Prostate gland (tissue), 2 donors: ENCODE data around the gene AK9. TPM values are rescaled to one million over a fixed set of nuclear protein-coding genes. Genes with fewer than 3 reads are reported as not detected.
"Not testable (repeated sequence)": the region's sequence is repeated elsewhere in the genome, so short reads cannot be mapped to it uniquely, and the experiment has no call there.

Experiments
- DNase-seq: peaks from one replicate; pipeline ENCODE4 v3.0.0-alpha.2; 2019; ENCODE audit warnings: low spot score
- H3K27ac ChIP-seq, 2 donors: fragments of 200-600 bp; sonication (generic); 2 replicates each; pipeline ENCODE4 v1.5.1; 2017 to 2019
- H3K27me3 ChIP-seq: fragments of 200-600 bp; sonication (generic); replicated peaks from 2 replicates; pipeline ENCODE4 v1.5.1; 2019; ENCODE audit not compliant: insufficient read depth
- H3K36me3 ChIP-seq, 2 donors: fragments of 200-600 bp; sonication (generic); 1 replicate in 1 of 2; 2 replicates in 1 of 2; pipeline versions ENCODE4 v1.5.1 to v1.8.1; 2017 to 2019
- H3K4me1 ChIP-seq: fragments of 200-600 bp; sonication (generic); replicated peaks from 2 replicates; pipeline ENCODE4 v1.5.1; 2019
- H3K4me3 ChIP-seq, 2 donors: fragments of 200-600 bp; sonication (generic); 2 replicates each; pipeline ENCODE4 v1.5.1; 2017 to 2019
- H3K9me3 ChIP-seq: fragments of 200-600 bp; sonication (generic); 2 replicates; pipeline ENCODE4 v1.5.1; 2017
- CTCF ChIP-seq, 4 experiments: fragments of 200-600 bp in 2 of 4; fragments of 450-650 bp in 2 of 4; sonication (generic) in 2 of 4; IDR thresholded peaks; 1 replicate in 3 of 4; 2 replicates in 1 of 4; pipeline ENCODE4 v1.5.1; 2016 to 2019; ENCODE audit warnings: antibody characterized with exemption in 4 of 4, mild to moderate bottlenecking in 2 of 4, moderate library complexity in 2 of 4
- POLR2A ChIP-seq: fragments of 450-650 bp; IDR thresholded peaks from one replicate; pipeline ENCODE4 v1.6.1; 2016; ENCODE audit warnings: antibody characterized with exemption, mild to moderate bottlenecking
- POLR2AphosphoS5 ChIP-seq: sonication (generic); formaldehyde crosslinking; IDR thresholded peaks from one replicate; pipeline ENCODE4 v1.6.1; 2017; ENCODE audit warnings: antibody characterized with exemption
- WGBS: methylation state at CpG from one replicate; pipeline ENCODE4 v1.1.5; 2018; 5-methylcytosine and 5-hydroxymethylcytosine counted together
- intact Hi-C: fragments of 100-400 bp; cut with DNase I; formaldehyde crosslinking; loops from one replicate; pipeline ENCODE4 v1.14.2; 2022
- total RNA-seq, 2 donors: library from RNA; depleted of rRNA; stranded (reverse); fragments of >200 nt; gene quantifications; one replicate each; pipeline ENCODE4 v1.1.0, GENCODE V29; 2016

The AK9 gene
- total RNA-seq, 2 donors from 2014 or later: 4.5 to 22.0 TPM

- Histone ChIP-seq H3K27me3 (no peaks in the 10 kb centered on the region), H3K4me3 (no peak overlapping the region), H3K27ac (no peak overlapping the region), H3K9me3 (no peaks in the 10 kb centered on the region), H3K36me3 (no peaks in the 10 kb centered on the region), H3K4me1 (no peaks in the 10 kb centered on the region)
- intact Hi-C loops: no loop called here
- 76% methylated on average over 7 of the region's 7 CpGs for WGBS
- TF ChIP-seq POLR2AphosphoS5: no peak
- TF ChIP-seq POLR2A: no peak
- no peak for TF ChIP-seq CTCF (IDR thresholded peaks at IDR 0.05)
- DNase-seq: no peak
Observed at GRCh38 chr6:109465772-109466171, 225.2 kb downstream of the AK9 start.

DNA sequence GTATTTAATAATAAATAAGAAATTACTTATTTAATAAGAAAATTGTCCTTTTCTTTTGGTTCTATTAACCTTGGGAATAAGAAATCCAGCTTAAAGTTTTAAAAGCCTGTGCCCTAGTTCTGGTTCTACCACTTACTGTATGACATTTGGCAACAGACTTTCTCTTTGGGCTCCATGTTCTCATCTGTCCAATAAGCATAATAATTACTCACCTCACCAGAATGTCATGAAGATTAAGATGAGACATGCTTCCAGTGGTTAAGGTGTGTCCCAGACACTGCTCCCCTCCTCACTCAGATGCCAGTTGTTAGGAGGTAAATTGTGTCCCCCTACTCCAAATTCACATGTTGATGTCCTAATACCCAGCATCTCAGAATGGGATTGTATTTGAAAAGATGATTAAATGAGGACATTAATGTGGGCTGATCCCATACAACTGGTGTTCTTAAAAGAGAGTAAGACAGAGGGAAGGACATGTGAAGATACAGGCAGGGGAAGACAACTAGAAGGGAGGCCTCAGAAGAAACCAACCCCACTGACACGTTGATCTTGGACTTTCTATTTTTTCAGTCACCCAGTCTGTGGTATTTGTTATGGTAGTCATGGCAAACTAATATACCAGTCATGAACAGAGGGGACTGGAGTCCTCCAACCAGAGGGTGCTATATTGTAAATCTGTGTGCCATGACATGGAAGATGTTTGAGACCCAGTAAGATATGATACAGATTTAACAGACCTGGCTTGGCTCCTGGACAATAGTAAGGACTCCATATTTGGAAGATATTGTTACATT, 229.1 kb downstream of the AK9 start:
- WGBS: 86% methylated on average over 1 of the region's 1 CpG
- no peak overlapping the region for H3K4me3 ChIP-seq
- no peak for TF ChIP-seq CTCF (IDR thresholded peaks at IDR 0.05)
- TF ChIP-seq POLR2AphosphoS5: no peak
- TF ChIP-seq POLR2A: no peak
- H3K9me3 ChIP-seq: no peaks in the 10 kb centered on the region
- no peaks in the 10 kb centered on the region for H3K4me1 ChIP-seq
- H3K27me3 ChIP-seq: no peaks in the 10 kb centered on the region
- H3K27ac ChIP-seq: no peak overlapping the region
- H3K36me3 ChIP-seq: no peaks in the 10 kb centered on the region
- intact Hi-C loops: no loop called here
- no peak for DNase-seq

GRCh38 chr6:109461205-109461604, 229.8 kb downstream of the AK9 start:
- H3K27me3 ChIP-seq, H3K36me3 ChIP-seq, H3K4me1 ChIP-seq, DNase-seq, H3K27ac ChIP-seq, intact Hi-C loops, H3K4me3 ChIP-seq, H3K9me3 ChIP-seq: not testable (repeated sequence)
- WGBS: 100% methylated on average over 1 of the region's 1 CpG

GRCh38 chr6:109460161-109460829, 230.7 kb downstream of the AK9 start:
- Histone ChIP-seq H3K4me3 (no peak overlapping the region), H3K27ac (no peak overlapping the region), H3K27me3 (no peaks in the 10 kb centered on the region), H3K4me1 (no peaks in the 10 kb centered on the region), H3K36me3 (no peaks in the 10 kb centered on the region), H3K9me3 (no peaks in the 10 kb centered on the region)
- intact Hi-C loops: no loop called here
- TF ChIP-seq POLR2A: no peak
- TF ChIP-seq POLR2AphosphoS5: no peak
- TF ChIP-seq CTCF (IDR thresholded peaks at IDR 0.05): no peak
- 87% methylated on average over 3 of the region's 3 CpGs for WGBS
- DNase-seq: no peak

GRCh38 chr6:109458774-109459531, 232.0 kb downstream of the AK9 start:
- intact Hi-C loops: no loop called here
- 88% methylated on average over 5 of the region's 5 CpGs for WGBS
- Histone ChIP-seq H3K36me3 (no peaks in the 10 kb centered on the region), H3K27me3 (no peaks in the 10 kb centered on the region), H3K4me1 (no peaks in the 10 kb centered on the region), H3K4me3 (no peak overlapping the region), H3K27ac (no peak overlapping the region), H3K9me3 (no peaks in the 10 kb centered on the region)
- DNase-seq: no peak
- TF ChIP-seq CTCF (IDR thresholded peaks at IDR 0.05) (no peak), POLR2A (no peak), POLR2AphosphoS5 (no peak)
